Adrenal gland (tissue), 5 donors: ENCODE data around the gene TREH.

ENCODE experiments used
- CTCF ChIP-seq, 6 experiments: fragments of 450-650 bp in 4 of 6; fragments of 200-600 bp in 2 of 6; sonication (generic) in 1 of 6; IDR thresholded peaks; 1 replicate in 5 of 6; 2 replicates in 1 of 6; pipeline versions ENCODE4 v1.5.1 to v1.8.0; 2016 to 2021; ENCODE audit warnings: antibody characterized with exemption in 6 of 6, mild to moderate bottlenecking in 2 of 6, moderate library complexity in 1 of 6
- POLR2A ChIP-seq, 2 donors: fragments of 450-650 bp; IDR thresholded peaks; one replicate each; pipeline ENCODE4 v1.6.1; 2017; ENCODE audit warnings: antibody characterized with exemption in 2 of 2, mild to moderate bottlenecking in 2 of 2, moderate library complexity in 1 of 2
- donor health status: DM: no; HTN: no; CAD: no.

GRCh38 chr11:118657709-118658428 is 21.6 kb downstream of the TREH start:
- TF ChIP-seq CTCF (IDR thresholded peaks at IDR 0.05): no peak
- no peak for TF ChIP-seq POLR2A (IDR thresholded peaks at IDR 0.05)
